A673 (cell line): Measurements from ENCODE around the gene LRRTM3. TPM values are rescaled to one million over a fixed set of nuclear protein-coding genes. Genes with fewer than 3 reads are reported as not detected.

Source experiments
- BruUV-seq: library from RNA; stranded (reverse); fragments of 400-500 nt; replicated peaks from 2 replicates; lab custom pipeline; 2021; lab: Mats Ljungman, UMichigan
- CTCF ChIA-PET: fragments of 300-600 bp; sonication (Branson Sonifier 250); formaldehyde crosslinking; loops from one replicate; lab custom pipeline; 2022; ENCODE audit warnings: antibody characterized with exemption; lab: Charles Lee
- POLR2A ChIA-PET: fragments of 300-600 bp; sonication (Branson Sonifier 250); formaldehyde crosslinking; loops from one replicate; lab custom pipeline; 2022; ENCODE audit warnings: antibody characterized with exemption; ENCODE audit not compliant: low non-redundant PET; lab: Charles Lee
- DNase-seq: peaks from one replicate; pipeline ENCODE4 v3.0.0-alpha.2; 2015; ENCODE audit warnings: low spot score
- H3K27ac ChIP-seq: fragments of 200-600 bp; sonication (generic); 2 replicates; pipeline ENCODE4 v1.5.1; 2016; ENCODE audit warnings: mixed run types, low read depth, mild to moderate bottlenecking, mixed read lengths, antibody characterized with exemption, low read length; ENCODE audit not compliant: poor library complexity, severe bottlenecking
- H3K27me3 ChIP-seq: fragments of 200-600 bp; sonication (generic); replicated peaks from 2 replicates; pipeline ENCODE4 v1.6.1; 2017; ENCODE audit warnings: mixed run types, low read depth, mild to moderate bottlenecking, mixed read lengths, antibody characterized with exemption, low read length; ENCODE audit not compliant: insufficient read depth, poor library complexity
- H3K36me3 ChIP-seq: fragments of 200-600 bp; sonication (generic); 2 replicates; pipeline ENCODE4 v1.6.1; 2016; ENCODE audit warnings: mixed run types, mild to moderate bottlenecking, mixed read lengths, antibody characterized with exemption, low read length; ENCODE audit not compliant: insufficient read depth, poor library complexity, severe bottlenecking
- H3K4me1 ChIP-seq: fragments of 200-600 bp; sonication (generic); 2 replicates; pipeline ENCODE4 v1.6.1; 2017; ENCODE audit warnings: mixed run types, mild to moderate bottlenecking, mixed read lengths, antibody characterized with exemption, low read length; ENCODE audit not compliant: insufficient read depth, poor library complexity, severe bottlenecking
- H3K4me3 ChIP-seq: fragments of 200-600 bp; sonication (generic); 2 replicates; pipeline ENCODE4 v1.5.1; 2016; ENCODE audit warnings: low read depth, mixed run types, mild to moderate bottlenecking, mixed read lengths, low read length; ENCODE audit not compliant: poor library complexity, severe bottlenecking
- H3K9me3 ChIP-seq: fragments of 200-600 bp; sonication (generic); 2 replicates; pipeline ENCODE4 v1.6.1; 2016; ENCODE audit warnings: mixed run types, low read depth, mild to moderate bottlenecking, mixed read lengths, antibody characterized with exemption, low read length; ENCODE audit not compliant: poor library complexity, severe bottlenecking
- CTCF ChIP-seq: fragments of 300-800, 200-600 bp; sonication (generic); conservative IDR thresholded peaks from 2 replicates; pipeline ENCODE4 v1.5.1; 2017; ENCODE audit warnings: low read depth, mild to moderate bottlenecking, antibody characterized with exemption, low read length, moderate library complexity, mixed read lengths
- EZH2 ChIP-seq: fragments of 200-600 bp; sonication (generic); IDR thresholded peaks from 2 replicates; pipeline ENCODE4 v1.6.1; 2017; ENCODE audit warnings: borderline replicate concordance, low read depth, mild to moderate bottlenecking, mixed read lengths, antibody characterized with exemption, low read length; ENCODE audit not compliant: poor library complexity, severe bottlenecking
- intact Hi-C: fragments of 100-400 bp; cut with micrococcal nuclease; formaldehyde crosslinking; loops from one replicate; pipeline ENCODE4 v1.10.0; 2022; ENCODE audit not compliant: unreplicated experiment
- total RNA-seq: library from RNA; stranded (reverse); gene quantifications from 2 replicates; pipeline ENCODE4 v1.2.3, GENCODE V29; 2021

LRRTM3 gene
- total RNA-seq, 1 experiment from 2014 or later: not detected

- Histone ChIP-seq H3K27me3 (no peaks in the 10 kb centered on the region), H3K4me1 (no peaks in the 10 kb centered on the region), H3K9me3 (no peaks in the 10 kb centered on the region), H3K27ac (no peak overlapping the region), H3K4me3 (no peak overlapping the region), H3K36me3 (no peaks in the 10 kb centered on the region)
- no TSS peak for BruUV-seq
- CTCF ChIA-PET: no interaction called here
- POLR2A ChIA-PET: no interaction called here
- intact Hi-C loops: no loop called here
- DNase-seq: no peak
- TF ChIP-seq CTCF (no peak), EZH2 (no peak)
These were observed 124.6 kb downstream of the LRRTM3 start for GRCh38 chr10:67050415-67050814.

GRCh38 chr10:67072654-67073053, 146.8 kb downstream of the LRRTM3 start:
- POLR2A ChIA-PET: no interaction called here
- no peak for DNase-seq
- CTCF ChIA-PET: no interaction called here
- no peak overlapping the region for H3K27ac ChIP-seq
- BruUV-seq: no TSS peak
- TF ChIP-seq EZH2: no peak
- TF ChIP-seq CTCF: no peak
- H3K4me1 ChIP-seq: no peaks in the 10 kb centered on the region
- H3K36me3 ChIP-seq: no peaks in the 10 kb centered on the region
- intact Hi-C loops: no loop called here
- no peaks in the 10 kb centered on the region for H3K27me3 ChIP-seq
- no peak overlapping the region for H3K4me3 ChIP-seq
- no peaks in the 10 kb centered on the region for H3K9me3 ChIP-seq

GRCh38 chr10:67075491-67075971, 149.7 kb downstream of the LRRTM3 start:
- ChIA-PET CTCF (no interaction called here), POLR2A (no interaction called here)
- no TSS peak for BruUV-seq

More at GRCh38 chr10:67075491-67075971, 149.7 kb downstream of the LRRTM3 start:
- Histone ChIP-seq H3K4me3 (no peak overlapping the region), H3K36me3 (no peaks in the 10 kb centered on the region), H3K27ac (no peak overlapping the region), H3K9me3 (no peaks in the 10 kb centered on the region), H3K4me1 (no peaks in the 10 kb centered on the region), H3K27me3 (no peaks in the 10 kb centered on the region)
- intact Hi-C loops: no loop called here
- DNase-seq: no peak
- TF ChIP-seq CTCF (no peak), EZH2 (no peak)
